ENCODE results near the gene PIM2.

PIM2 gene

DNA sequence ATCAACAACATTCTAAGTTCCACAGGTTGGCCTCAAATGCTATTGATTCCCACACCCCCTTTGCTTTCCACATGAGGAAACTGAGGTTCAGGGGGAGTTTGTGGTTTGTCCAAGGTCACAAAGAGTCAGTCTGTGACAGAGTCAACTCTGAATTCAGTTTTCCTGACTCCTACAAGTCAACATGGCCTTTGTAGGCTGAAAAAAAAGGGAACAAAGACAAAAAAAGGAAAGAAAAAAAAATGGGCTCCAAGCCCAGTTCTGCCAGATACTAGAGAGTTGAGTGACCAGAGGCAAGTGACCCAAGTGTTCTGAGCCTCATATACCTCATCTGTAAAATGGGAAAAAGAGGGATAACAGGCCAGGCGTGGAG lies 16.5 kb upstream of the PIM2 start:
- peak; percentile 19 to 64 (median 42) for DNase-seq

DNA sequence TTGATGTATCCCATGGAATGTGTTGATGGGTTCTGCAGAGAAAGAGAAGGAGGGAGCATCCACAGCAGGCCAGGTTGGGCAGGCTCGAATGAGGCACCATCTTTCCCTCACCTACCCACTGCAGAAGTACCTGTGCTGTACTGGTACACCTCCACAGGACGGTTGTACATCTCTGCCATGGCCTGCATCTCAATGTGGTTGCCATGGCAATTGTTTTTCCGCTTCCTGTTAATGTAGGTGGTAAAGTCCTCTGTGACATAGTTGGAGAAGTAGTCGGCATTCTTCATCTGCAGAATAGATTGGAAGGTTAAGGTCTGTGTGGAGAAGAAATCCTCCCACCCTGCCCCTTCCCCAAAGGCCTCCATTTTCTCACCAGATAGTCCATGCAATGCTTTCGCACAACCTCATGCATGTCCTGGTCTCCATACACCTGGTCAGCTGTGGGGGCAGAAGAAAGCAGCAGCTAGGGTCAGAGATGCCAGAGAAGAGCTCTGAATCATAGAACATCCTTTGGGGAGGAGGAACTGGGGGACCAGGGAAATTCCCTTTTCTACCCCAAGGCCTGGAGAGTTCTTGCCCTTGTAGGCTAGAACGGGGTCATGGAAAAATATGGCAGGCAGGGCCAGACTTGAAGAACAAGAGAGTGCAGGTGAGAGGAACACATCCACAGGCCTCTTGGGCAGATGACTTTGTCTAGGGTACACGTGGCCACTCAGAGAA lies 15.9 kb upstream of the PIM2 start:
- peak in 3 of 4 experiments; percentile 24 to 51 (median 48) for DNase-seq

DNA sequence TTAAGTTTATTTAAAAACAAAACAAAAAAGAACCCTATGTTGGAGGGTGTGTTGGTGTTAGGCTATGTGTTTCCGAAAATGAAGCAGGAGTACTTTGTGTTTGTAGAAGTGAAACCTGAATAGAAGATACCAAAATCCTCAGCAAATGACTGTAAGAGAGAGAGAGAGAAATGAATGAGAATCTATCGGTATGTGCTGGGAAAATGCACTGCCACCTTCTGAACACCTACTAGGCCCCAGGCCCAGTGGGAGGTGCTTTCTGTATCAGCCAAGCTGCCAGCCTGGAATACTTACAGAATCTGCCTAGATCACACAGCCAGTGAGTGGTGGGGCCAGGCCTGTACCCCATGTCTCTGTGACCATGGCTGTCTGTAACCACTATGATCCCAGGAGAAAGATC lies 14.9 kb upstream of the PIM2 start:
- DNase-seq = no peak

DNA sequence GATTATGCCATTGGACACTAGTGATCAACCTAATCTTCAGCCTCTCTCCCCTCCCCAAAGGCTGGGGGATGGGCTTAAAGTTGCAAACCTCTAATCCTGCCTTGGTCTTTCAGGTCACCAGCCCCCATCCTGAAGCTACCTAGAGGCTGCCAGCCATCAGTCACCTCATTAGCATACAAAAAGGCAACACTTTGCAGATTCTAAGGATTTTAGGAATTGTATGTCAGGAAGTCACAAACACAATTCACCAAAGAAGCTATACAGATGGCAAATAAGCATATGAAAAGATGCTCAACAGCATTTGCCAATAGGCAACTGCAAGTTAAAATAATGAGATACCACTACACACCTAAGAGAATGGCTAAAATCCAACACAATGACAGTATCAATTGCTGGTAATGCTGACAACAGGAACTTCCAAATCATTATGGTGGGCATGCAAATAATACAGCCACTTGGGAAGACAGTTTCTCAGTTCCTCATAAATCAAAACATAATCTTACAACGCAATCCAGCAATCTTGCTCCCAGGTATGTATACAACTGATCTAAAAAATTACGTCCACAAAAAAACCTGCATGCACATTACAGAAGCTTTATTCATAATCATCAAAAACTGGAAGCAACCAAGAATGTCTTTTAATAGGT lies 9.0 kb upstream of the PIM2 start:
- no peak for DNase-seq

DNA sequence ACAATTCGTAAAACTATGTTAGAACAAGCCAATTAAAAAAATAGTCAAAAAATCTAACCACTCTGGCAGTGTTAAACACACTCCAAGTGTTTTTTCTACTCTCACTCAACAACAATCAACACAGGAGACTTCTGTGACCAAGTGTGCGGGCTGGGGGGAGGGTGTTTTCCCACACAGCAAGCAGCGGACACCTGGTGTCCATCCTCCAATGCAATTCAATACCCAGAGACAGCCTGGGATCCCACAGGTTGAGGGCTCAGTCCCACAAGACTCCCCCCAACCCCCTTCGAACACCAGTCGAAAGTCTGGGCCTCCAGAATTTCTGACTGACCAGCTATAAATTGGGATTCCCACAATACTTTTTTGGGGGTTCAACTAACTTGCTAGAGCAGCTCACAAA lies 8.3 kb upstream of the PIM2 start:
- DNase-seq = no peak

DNA sequence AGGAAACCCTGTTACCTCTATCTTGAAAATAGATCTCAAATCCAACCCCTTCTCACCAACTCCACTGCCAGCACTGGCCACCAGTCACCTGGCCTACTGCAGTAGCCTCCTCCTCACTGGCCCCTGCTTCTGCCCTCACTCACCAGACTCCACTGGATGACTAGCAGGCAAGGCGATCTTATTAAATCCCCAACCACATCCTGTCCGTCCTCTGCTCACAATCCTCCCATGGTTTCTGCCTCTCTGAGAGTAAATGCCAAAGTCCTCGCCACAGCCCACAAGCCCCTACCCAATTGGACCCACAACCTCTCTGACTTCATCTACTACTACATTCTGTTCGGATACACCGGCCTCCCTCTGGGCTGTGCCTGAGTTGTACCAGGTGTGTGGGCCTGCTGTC lies 5.4 kb upstream of the PIM2 start:
- no peak for DNase-seq

DNA sequence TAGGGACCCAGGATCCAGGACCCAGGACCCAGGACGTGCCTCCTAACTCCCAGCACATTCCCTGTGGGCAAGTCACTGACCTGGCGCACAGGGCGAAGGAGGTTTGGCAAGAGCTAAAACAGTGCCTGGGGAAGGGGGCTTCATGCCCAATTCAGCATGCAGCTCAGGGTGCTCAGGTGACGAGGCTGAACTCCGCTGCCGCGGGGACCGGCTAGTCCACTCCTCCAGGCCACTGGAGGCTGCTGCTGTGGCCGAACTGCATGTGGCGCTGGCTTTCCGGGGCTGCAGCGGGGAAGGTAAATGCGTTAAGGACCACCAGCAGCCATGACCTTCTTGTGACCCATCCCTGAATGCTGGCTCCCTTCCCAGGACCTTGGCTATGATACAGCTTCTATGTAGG lies 4.9 kb upstream of the PIM2 start:
- no peak for DNase-seq

DNA sequence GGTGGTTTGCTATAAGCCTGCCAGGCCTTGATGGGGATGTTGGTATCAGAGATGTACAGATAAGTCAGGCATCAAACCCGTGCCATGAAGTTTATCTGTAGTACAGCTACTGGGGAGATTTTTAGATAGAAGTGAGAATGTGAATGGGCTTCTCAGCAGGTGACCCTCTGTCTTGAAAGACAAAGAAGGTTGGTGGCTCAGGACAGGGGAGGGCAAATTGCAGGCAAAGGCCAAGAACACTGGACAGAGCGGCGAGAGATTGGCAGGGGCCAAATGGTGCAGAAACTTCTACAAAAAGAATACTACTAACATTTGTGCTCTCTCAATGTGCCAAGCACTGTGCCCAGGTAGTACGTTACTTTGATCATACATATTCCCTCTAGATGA lies 1.9 kb upstream of the PIM2 start:
- no peak for DNase-seq

DNA sequence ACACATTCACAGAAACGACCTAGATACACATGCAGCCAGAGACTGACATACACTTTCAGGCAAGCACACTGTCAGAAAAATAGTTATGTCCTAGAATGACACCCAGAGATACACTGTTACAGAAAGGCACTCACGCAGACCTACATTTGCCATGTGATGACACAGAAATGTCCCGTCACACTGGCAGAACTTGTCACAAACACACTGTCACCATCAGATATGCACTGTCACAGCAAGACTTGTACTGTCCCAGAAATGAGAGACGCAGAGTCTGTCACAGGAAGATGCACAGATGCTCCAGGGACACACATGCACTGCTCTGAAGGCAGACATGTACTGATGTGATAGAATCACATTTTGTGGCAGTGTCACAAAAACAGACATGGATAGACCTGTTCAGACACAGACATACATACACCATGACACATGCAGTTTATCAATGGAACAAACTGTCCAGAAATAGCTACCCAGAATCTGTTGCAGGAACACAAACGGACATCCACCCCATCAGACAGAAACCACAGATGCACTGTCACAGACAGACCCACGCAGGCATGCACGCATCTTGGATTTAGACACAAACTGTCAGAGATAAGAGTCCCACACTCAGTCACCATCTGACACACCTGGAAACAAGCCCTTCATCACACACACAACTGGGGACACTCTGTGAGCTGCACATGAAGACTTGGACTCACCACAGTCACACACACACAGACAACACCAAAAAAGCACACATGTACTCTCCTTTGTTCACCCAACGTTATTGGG lies 1.3 kb upstream of the PIM2 start:
- DNase-seq = no peak

DNA sequence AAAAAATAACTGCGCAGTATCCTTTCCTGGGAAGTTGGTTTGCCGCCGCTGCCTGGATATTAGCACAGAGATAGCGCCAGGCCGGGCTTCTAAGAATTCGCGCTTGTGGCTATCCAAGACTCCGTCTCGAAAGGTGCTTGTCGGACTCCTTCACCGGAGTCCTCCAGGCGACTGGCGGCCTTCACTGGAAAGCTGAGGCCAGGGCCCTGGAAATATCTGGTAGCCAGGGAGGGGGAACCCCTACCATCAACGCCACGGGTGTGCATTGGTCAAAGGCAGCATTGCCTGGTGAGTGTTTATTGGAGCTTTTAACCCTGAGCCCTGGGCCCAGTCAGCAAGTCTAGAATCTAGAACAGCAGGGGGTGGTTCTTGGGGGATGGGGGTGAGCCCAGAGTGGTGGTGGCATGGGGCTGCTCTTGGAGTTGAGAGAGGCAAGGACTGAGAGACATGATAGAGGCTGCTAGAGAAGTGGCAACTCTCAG lies 577 bp upstream of the PIM2 start:
- peak in 2 of 4 experiments; percentile 15 to 26 for DNase-seq

DNA sequence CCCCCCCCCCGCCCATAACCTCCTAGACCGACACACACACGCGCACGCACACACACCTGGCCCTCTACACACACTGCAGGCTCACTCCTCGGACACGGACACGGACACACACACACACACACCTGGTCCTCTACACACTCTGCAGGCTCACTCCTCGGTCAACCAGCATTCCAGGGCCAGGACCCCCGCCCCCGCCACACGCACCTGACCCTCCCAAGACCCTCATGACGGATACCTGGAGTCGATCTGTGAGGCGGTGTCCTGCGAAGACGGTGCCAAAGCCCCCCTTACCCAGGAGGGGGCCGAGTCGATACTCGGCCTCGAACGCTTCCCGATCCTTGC lies 552 bp downstream of the PIM2 start:
- no peak for DNase-seq

DNA sequence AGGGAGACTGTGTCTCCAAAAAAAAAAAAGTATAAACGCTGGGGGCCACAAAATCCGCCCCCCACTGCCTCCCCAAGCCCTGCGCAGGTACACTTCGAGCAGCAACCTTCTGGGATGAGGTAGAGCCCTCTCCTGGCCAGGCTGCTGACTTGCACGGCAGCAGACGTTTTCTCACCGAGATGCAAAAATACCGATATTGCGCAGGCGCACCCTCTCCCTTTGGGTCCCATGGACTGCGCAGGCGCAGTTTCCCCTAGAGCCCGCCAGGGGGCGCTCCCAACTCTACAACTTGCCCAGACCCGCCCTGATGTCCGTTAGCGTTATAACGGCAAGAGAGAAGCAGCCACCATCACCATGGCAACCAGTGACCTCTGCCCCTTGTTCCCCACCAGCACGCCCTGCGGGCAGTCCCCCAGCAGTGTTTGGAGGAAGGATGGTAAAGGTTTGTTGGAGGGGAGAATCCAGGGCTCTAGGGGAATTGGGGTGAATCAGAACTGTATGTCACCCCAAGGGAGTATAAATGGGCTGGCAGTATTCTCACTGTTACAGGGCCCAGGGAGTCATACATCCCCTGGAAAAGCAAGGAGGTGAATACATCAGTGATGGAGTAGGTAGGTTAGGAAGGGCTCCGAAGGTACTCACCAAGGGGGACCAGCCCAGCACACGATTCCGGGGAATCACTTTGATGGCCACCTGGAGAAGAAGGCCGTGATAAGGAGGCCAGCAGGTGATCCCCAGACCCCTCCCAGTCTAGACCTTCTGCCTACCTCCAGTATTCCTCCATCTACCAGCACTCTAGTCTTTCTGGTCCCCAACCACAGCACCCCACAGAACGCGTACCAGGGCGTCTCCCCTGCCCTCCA lies 1.5 kb downstream of the PIM2 start:
- peak; percentile 90 to 92 (median 90) for DNase-seq

DNA sequence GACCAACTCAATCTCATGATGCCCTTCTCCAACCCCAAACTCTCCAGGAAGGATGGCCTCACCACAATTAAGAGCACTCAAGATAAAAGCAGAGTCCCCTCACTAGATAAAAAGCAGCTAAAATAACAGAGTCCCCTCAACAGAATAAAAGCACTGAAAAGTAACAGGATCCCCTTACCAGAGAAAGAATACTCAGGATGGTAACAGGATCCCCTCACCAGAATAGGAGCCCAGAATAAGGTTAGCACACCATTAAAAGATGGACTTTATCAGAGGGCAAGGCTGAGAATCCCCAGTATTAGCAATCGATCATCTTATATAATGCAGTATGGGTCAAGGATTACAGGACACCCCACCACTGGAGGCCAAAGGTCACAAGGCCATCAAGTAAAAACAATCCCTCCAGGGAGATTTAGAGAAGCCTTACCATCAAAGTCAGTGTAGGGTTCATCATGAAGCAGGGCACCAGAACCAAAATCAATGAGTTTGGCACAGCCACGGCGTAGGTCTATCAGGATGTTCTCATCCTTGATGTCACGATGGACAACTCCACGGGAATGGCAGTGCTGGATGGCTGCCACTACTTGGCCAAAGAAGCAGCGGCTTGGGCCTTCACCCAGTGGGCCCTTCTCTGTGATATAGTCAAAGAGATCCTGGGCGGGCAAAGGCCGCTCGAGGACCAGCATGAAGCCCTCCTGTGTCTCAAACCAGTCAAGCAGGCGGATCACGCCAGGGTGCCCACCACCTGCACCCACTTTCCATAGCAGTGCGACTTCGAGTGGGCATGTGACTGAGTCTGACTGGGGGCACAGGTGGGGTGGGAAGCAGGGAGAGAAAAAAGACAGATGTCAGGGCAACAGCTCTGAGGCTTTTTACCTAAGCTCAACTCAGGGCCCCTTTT lies 4.0 kb downstream of the PIM2 start:
- DNase-seq = no peak

DNA sequence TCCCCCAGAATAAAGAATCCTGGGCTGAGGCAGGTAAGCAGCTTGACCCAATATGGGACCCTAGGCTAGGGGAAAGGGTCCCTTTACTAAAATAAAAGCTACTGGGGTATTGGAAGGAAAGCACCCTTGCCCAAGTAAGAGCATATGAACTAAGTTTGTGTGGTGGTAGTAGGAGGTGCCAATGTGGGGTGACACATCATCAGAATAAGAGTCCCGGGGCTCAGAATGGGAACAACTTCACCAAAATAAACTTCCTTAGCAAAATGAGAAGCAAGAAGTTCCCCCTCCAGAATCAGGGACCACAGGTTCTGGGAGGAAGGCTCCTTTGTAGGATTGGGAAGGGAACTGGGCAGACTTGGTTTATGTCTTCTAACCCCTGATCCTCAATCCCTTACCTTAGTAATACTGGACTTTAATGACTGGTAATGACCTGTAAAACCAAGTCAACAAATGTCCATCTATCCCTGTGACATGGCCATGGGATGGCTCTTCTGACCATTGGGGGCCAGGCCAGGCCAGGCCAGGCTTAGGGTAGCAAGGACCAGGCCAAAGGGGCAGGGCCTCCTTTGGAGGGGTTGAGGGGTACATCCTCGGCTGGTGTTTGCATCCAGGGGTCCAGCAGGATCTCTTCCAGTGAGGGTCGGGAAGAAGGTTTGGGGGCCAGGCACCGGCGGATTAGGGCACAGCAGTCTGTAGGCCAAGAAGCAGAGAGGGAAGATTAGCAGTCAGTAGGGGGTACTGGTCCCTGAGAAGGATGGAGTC lies 5.0 kb downstream of the PIM2 start:
- DNase-seq = peak; percentile 17 to 56 (median 46)

DNA sequence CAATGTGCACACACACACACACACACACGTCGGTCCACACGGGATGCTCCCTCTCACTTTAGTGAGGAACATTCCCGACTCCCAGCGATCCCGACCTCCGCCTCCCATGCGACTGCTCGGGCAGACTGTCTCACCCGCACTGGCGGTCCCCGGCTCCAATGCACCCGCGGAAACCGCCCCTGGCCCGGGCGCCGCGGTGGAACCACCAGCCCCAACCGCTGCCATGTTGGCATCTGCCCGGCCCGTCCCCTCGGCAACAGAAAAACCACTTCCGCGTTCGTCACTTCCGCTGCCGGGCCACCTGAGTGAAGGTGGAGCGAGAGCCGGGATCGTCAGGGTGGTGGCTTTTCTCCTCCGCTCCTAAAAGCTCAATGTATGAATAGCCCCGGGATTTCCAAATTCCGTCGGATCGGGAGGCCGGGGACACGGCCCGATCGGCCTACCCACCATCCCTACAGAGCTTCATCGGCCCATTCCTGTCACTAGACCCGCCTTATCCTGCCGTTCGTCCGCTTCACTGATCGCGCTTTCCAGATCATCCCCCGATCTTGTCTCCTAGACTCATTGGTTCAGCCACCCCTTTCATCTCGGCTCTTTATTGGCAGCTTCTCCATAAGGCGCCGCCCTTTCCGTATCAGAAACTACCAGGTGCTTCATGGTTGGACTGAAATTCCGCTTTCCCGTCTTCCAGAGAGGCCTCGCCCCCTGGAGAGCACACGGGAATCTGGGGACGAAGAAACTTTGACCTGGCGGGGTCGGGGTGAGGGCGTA lies 7.2 kb downstream of the PIM2 start, which contains the start of gene SLC35A2:
TSS of gene SLC35A2 (minus strand) at position 235 of the 771 bp plus-strand sequence. CDS start at position 225, 10 bp downstream.
- DNase-seq = peak; percentile 66 to 85 (median 74)

DNA sequence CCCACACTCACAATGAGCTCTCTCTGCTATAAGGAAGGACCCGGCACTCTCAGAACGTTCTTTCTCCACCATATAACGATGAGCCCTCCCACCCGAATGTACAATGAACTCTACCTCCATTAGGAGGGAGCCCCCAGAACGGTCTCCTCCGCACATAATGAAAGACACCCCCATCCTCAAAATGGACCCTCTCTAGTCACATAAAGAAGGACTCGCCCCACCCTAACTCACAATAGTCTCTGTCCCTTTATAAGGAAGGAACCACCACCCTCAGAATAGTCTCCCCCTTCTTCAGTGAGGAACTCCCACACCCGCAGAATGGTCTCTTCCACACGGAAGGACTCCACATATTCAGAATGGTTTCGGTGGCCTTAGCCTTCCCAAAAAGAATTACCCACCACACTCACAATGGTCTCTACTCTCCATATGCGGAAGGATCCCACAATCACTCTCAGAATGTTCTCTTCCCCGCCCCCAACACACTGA lies 7.9 kb downstream of the PIM2 start:
- peak; percentile 26 to 63 (median 46) for DNase-seq

DNA sequence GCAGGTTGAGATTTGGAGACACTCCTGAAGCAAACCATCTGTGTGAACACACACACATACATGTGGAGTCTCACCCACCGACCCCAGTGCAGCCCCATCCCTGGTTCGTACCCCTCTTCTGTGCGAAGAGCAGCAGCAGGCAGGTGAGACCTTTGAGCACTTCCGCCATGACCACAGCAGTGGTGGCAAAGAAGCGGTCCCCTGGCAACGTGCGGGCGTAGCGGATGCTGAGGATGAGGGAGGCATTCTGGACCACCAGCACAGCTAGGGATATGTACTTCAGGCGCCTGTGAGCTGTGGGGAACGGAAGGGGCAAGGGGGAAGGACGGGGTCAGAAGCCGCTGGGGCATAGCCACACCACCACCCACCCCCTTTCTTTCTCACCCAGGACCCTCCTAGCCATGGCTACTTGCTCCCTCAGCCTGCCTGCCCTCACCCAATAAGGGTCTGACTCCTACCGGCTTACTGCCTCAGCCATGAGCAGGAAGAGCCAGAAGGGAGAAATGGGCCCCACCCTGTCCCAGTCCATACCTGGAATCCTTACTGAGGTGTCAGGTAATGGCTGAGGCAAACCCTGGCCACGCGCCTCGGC lies 9.0 kb downstream of the PIM2 start:
- no peak for DNase-seq

DNA sequence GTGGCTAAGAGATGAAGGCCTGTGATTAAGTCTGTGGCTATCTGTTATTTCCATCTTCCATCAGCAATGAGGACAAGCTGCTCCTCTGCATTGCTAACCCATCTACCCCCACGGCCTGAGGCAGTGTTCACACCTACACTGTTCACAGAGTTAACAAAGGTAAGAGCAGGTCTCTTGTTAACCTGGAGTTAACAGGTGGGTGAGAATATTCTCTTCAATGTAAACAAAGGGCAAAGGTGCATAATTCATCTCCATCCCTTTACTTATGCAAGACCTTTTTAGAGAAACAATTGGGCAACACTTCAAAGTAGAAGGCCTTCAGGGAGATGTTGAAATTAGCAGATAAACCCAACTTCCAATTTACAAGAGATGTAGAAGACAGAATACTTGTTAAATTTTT lies 10.2 kb downstream of the PIM2 start:
- DNase-seq = no peak

DNA sequence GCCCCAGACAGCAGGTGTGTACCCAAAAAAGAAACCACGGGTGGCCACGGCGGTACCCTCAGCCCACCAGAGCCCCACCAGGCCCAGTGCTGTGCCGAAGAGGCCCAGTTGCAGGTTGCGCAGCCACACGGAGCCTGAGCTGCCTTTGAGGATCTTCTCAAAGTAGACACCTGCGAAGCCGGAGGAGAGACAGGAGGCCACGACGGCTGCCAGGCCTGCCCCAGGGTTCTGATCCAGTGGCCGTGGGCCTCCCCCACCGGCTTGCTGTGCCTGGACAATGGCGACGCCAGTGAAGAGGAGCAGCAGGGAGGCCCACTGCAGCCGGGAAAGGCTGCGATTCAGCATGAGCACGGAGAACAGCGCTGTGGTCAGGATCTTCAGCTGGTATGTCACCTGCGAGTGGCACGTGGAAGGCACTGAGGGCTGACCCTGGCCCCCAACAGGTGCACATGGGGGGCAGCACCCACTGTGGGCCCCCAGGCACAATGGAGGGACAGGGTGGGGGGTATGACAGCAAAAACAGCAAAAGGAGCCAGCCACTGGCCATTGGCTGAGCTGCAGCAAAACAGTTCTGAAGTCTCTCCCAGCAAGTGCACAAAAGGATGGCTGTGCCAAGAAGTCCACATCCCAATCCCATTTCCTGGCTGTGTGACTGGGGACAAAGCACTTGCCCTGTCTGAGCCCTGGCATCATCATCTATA lies 13.6 kb downstream of the PIM2 start:
- no peak for DNase-seq

All from suppressor macrophage (primary cell).